Fibroblast of the aortic adventitia (primary cell): ENCODE measurements around the gene SFXN5. TPM values are rescaled to one million over a fixed set of nuclear protein-coding genes. Genes with fewer than 3 reads are reported as not detected.
A peak's percentile ranks its signal among the peaks of the same experiment; 100 is the strongest.

Experiments used
- DNase-seq: peaks from one replicate; pipeline ENCODE4 v3.0.0-alpha.2; 2010; ENCODE audit warnings: low read depth
- H3K4me3 ChIP-seq: 2 replicates; pipeline ENCODE4 v1.5.1; 2011; ENCODE audit warnings: low read depth, mild to moderate bottlenecking, control low read depth, low read length, moderate library complexity
- total RNA-seq: library from RNA; depleted of rRNA; stranded (reverse); fragments of >200 nt; gene quantifications from 2 replicates; pipeline ENCODE4 v1.2.3, GENCODE V29; 2012; ENCODE audit warnings: low replicate concordance
- TF ChIP-seq, protein P1 (sequence below): IDR thresholded peaks from 2 replicates; pipeline ENCODE4 v1.5.1; 2011; ENCODE audit warnings: mild to moderate bottlenecking, low read length, control low read depth, inconsistent platforms; ENCODE audit not compliant: insufficient read depth

SFXN5 gene
- total RNA-seq, 1 donor: 19.0 TPM

DNA sequence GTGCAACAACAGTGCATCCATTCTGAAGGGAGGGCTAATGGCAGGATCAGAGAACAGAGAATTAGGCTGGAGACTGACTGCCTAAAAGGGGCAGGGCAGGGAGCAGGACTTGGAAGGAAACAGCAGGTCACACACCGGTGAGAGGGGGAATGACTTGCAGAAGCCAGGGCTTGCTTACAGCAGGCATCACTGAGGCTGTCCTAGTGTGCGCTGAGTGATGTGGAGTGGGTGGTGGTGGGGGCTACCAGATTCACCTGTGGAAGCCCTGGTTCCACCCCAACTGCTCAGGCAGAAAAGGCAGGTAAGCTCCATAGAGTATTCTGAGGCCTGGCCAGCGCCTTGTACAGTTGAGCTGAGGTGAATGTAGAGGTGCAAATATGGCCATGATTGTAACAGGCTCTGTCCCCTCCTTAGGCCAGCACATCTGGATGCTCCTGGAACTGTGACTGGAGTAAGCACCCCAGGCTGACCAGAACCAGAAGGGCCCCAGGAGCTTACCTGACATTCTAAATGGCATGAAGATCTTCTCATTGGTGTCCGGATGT, 49.4 kb downstream of the SFXN5 start:
- TF ChIP-seq, protein P1, sequence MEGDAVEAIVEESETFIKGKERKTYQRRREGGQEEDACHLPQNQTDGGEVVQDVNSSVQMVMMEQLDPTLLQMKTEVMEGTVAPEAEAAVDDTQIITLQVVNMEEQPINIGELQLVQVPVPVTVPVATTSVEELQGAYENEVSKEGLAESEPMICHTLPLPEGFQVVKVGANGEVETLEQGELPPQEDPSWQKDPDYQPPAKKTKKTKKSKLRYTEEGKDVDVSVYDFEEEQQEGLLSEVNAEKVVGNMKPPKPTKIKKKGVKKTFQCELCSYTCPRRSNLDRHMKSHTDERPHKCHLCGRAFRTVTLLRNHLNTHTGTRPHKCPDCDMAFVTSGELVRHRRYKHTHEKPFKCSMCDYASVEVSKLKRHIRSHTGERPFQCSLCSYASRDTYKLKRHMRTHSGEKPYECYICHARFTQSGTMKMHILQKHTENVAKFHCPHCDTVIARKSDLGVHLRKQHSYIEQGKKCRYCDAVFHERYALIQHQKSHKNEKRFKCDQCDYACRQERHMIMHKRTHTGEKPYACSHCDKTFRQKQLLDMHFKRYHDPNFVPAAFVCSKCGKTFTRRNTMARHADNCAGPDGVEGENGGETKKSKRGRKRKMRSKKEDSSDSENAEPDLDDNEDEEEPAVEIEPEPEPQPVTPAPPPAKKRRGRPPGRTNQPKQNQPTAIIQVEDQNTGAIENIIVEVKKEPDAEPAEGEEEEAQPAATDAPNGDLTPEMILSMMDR: no peak
- no peak overlapping the region for H3K4me3 ChIP-seq
- no peak for DNase-seq

GRCh38 chr2:73021371-73022010, 50.0 kb downstream of the SFXN5 start:
- no peak for DNase-seq
- H3K4me3 ChIP-seq: no peak overlapping the region
- TF ChIP-seq, protein P1: no peak

DNA sequence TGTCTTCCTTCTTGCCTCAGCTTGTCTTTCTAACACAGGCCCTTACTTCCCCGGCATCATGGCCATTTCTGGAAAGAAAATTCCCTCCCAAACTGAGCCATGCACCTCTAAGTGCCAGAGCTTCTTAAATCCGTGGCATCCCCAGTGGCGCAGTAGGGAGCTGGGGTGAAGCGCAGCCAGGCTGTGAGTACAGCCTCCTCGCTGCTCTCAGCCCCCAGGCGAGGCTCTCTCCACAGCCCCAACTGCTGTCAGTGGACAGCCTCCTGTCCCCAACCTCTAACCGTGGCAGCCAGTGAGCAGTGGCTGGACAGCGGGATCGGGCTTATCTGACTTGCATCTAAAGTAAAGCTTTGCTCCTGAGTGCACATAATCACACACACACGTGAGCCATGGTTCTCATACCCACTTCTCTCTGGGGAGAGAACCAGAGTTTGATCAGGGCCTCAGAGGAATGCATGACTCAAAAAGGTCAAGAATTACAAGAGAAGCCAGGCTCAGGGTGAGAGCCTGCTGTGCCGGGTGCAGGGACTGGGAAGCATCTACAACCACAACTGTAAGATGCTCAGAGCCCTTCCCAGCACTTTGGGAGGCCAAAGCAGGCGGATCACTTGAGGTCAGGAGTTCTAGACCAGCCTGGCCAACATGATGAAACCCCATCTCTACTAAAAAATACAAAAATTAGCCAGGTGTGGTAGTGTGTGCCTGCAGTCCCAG, 50.7 kb downstream of the SFXN5 start:
- DNase-seq: peak; percentile 80
- TF ChIP-seq, protein P1: no peak
- no peak overlapping the region for H3K4me3 ChIP-seq

DNA sequence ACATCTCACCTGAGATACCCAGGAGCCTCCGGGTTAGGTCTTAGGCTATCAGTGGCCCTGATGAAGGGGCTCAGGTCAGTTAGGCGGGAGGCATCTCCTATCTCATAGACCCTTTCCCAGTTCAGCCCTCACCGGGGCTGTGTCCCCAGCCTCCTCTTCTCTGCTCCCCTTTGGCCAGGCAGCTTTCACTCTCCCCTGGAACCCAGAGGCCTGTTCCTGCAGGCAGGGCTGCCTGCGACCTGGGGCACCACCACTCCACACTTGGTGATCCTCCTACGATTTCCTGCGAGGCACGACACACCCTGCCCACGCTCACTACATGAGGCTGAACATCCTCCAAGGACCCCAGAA, 51.2 kb downstream of the SFXN5 start:
- no peak for DNase-seq
- TF ChIP-seq, protein P1: no peak
- no peak overlapping the region for H3K4me3 ChIP-seq

GRCh38 chr2:73018188-73018825, 53.2 kb downstream of the SFXN5 start:
- TF ChIP-seq, protein P1: no peak
- DNase-seq: no peak

DNA sequence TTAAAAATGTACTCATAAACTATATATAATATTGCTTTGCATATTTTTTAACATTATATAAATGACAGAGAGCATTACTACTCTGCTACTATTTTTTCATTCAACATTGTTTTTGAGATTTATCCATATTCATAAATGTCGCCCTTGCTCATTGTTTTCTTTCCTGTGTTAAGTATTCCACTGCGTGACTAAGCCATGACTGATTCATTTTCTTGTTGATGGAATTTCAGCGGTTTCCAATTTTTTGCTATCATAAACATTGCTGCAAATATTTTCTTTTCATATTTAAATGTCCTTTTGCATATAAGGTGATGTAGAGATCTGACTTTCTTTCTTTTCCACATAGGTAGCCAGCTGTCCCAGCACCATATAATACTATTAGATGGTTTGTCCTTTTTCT, 57.6 kb downstream of the SFXN5 start:
- DNase-seq: peak; percentile 64
- H3K4me3 ChIP-seq: no peak overlapping the region
- TF ChIP-seq, protein P1: no peak

More at GRCh38 chr2:73018188-73018825, 53.2 kb downstream of the SFXN5 start:
- no peak overlapping the region for H3K4me3 ChIP-seq
